Upper lobe of left lung (tissue), 4 donors: ENCODE results near the gene SFSWAP.

Experiments used
- EP300 ChIP-seq, 4 donors: sonication (generic); formaldehyde crosslinking; IDR thresholded peaks; one replicate each; pipeline ENCODE4 v1.5.1; 2017; ENCODE audit warnings: antibody characterized with exemption in 4 of 4, control low read depth in 2 of 4
- POLR2A ChIP-seq, 4 donors: fragments of 450-650 bp; IDR thresholded peaks; one replicate each; pipeline ENCODE4 v1.5.1; 2016 to 2017; ENCODE audit warnings: antibody characterized with exemption in 4 of 4, mild to moderate bottlenecking in 2 of 4

- TF ChIP-seq EP300 (IDR thresholded peaks at IDR 0.05): no peak
- TF ChIP-seq POLR2A (IDR thresholded peaks at IDR 0.05): no peak
These were observed 125.3 kb downstream of the SFSWAP start for GRCh38 chr12:131836193-131836592.
